CD14-positive monocyte (primary cell): ENCODE data around the gene EYS. TPM values are rescaled to one million over a fixed set of nuclear protein-coding genes. Genes with fewer than 3 reads are reported as not detected.

Experiments
- DNase-seq, 3 donors: peaks; one replicate each; pipeline ENCODE4 v3.0.0-alpha.2; 2011 to 2022
- H2AFZ ChIP-seq: 2 replicates; pipeline ENCODE4 v1.6.0; 2012; ENCODE audit warnings: mild to moderate bottlenecking, low read depth, low read length, inconsistent platforms; ENCODE audit not compliant: insufficient read depth, poor library complexity, severe bottlenecking
- H3K27ac ChIP-seq, 2 donors: 1 replicate in 1 of 2; 2 replicates in 1 of 2; pipeline ENCODE4 v1.5.1; 2012 to 2013; ENCODE audit warnings: low read length in 2 of 2, control low read depth in 1 of 2, inconsistent platforms in 1 of 2, low read depth in 1 of 2, mild to moderate bottlenecking in 1 of 2
- H3K27me3 ChIP-seq, 2 donors: one replicate each; pipeline versions ENCODE4 v1.6.0 to v1.6.1; 2011 to 2013; ENCODE audit warnings: low read length in 2 of 2; ENCODE audit not compliant: control insufficient read depth in 2 of 2, insufficient read depth in 2 of 2
- H3K36me3 ChIP-seq, 2 donors: replicated peaks in 1 of 2; 1 replicate in 1 of 2; 2 replicates in 1 of 2; pipeline versions ENCODE4 v1.5.1 to v1.6.1; 2012 to 2013; ENCODE audit warnings: low read length in 2 of 2, control low read depth in 1 of 2, inconsistent platforms in 1 of 2, mild to moderate bottlenecking in 1 of 2; ENCODE audit not compliant: insufficient read depth in 2 of 2, control insufficient read depth in 1 of 2
- H3K4me1 ChIP-seq, 2 donors: 1 replicate in 1 of 2; 2 replicates in 1 of 2; pipeline versions ENCODE4 v1.5.1 to v1.6.1; 2012 to 2013; ENCODE audit warnings: low read length in 2 of 2, control low read depth in 1 of 2, inconsistent platforms in 1 of 2, mild to moderate bottlenecking in 1 of 2, moderate library complexity in 1 of 2; ENCODE audit not compliant: insufficient read depth in 2 of 2, control insufficient read depth in 1 of 2
- H3K4me2 ChIP-seq: replicated peaks from 2 replicates; pipeline ENCODE3; 2012; ENCODE audit warnings: low read length, moderate library complexity, mild to moderate bottlenecking; ENCODE audit not compliant: poor library complexity, severe bottlenecking; ENCODE audit errors: extremely low read depth
- H3K4me3 ChIP-seq, 3 experiments: fragments of 200-600 bp in 1 of 3; sonication (generic) in 1 of 3; replicated peaks in 1 of 3; 1 replicate in 2 of 3; 2 replicates in 1 of 3; pipeline ENCODE4 v1.5.1; 2011 to 2013; ENCODE audit warnings: low read length in 3 of 3, mild to moderate bottlenecking in 3 of 3, control low read depth in 2 of 3, low read depth in 2 of 3, inconsistent platforms in 1 of 3, moderate library complexity in 1 of 3
- H3K79me2 ChIP-seq: 2 replicates; pipeline ENCODE4 v1.6.0; 2012; ENCODE audit warnings: mild to moderate bottlenecking, control low read depth, inconsistent platforms, low read length, moderate library complexity; ENCODE audit not compliant: insufficient read depth
- H3K9ac ChIP-seq: 2 replicates; pipeline ENCODE4 v1.6.0; 2017; ENCODE audit warnings: low read length, mild to moderate bottlenecking; ENCODE audit not compliant: insufficient read depth, poor library complexity, severe bottlenecking
- H3K9me3 ChIP-seq, 2 donors: replicated peaks in 1 of 2; 1 replicate in 1 of 2; 2 replicates in 1 of 2; pipeline versions ENCODE4 v1.5.1 to v1.6.1; 2012 to 2013; ENCODE audit warnings: low read length in 2 of 2, control low read depth in 1 of 2; ENCODE audit not compliant: control insufficient read depth in 1 of 2, insufficient read depth in 1 of 2
- H4K20me1 ChIP-seq: 2 replicates; pipeline ENCODE4 v1.6.0; 2012; ENCODE audit warnings: mild to moderate bottlenecking, low read length, control low read depth, moderate library complexity; ENCODE audit not compliant: insufficient read depth
- H3K27ac Mint-ChIP-seq, 7 donors: one replicate each; pipeline ENCODE4 v1.8.0; 2020; ENCODE audit warnings: mild to moderate bottlenecking in 7 of 7, mixed read lengths in 7 of 7, moderate library complexity in 6 of 7, inconsistent platforms in 2 of 7
- H3K27me3 Mint-ChIP-seq, 3 donors: one replicate each; pipeline ENCODE4 v1.8.0; 2021 to 2022; ENCODE audit warnings: low read depth in 3 of 3, mild to moderate bottlenecking in 3 of 3, mixed read lengths in 3 of 3, moderate library complexity in 3 of 3, inconsistent platforms in 1 of 3
- H3K36me3 Mint-ChIP-seq, 2 donors: one replicate each; pipeline ENCODE4 v1.8.0; 2020; ENCODE audit warnings: mixed read lengths in 2 of 2, inconsistent platforms in 1 of 2, mild to moderate bottlenecking in 1 of 2
- H3K4me1 Mint-ChIP-seq: one replicate; pipeline ENCODE4 v1.8.0; 2020; ENCODE audit warnings: mild to moderate bottlenecking, mixed read lengths
- H3K4me3 Mint-ChIP-seq, 2 donors: one replicate each; pipeline ENCODE4 v1.8.0; 2020; ENCODE audit warnings: mild to moderate bottlenecking in 2 of 2, mixed read lengths in 2 of 2, moderate library complexity in 1 of 2
- H3K9me3 Mint-ChIP-seq, 7 donors: one replicate each; pipeline ENCODE4 v1.8.0; 2020 to 2022; ENCODE audit warnings: mixed read lengths in 7 of 7, mild to moderate bottlenecking in 6 of 7, moderate library complexity in 6 of 7, inconsistent platforms in 2 of 7
- CTCF ChIP-seq: fragments of 200-600 bp; IDR thresholded peaks from one replicate; pipeline ENCODE4 v1.8.0; 2022; ENCODE audit warnings: antibody characterized with exemption, mild to moderate bottlenecking
- WGBS: methylation state at CpG from one replicate; pipeline ENCODE4 v1.1.5; 2013; ENCODE audit warnings: missing lambda C conversion rate; ENCODE audit not compliant: insufficient coverage; 5-methylcytosine and 5-hydroxymethylcytosine counted together
- intact Hi-C, 2 donors: fragments of 100-400 bp; cut with micrococcal nuclease; formaldehyde crosslinking; loops; one replicate each; pipeline versions ENCODE4 v1.15.0 to v1.15.1; 2023
- polyA plus RNA-seq, 3 donors: library from polyadenylated mRNA; depleted of rRNA in 1 of 3; unstranded in 2 of 3; stranded (reverse) in 1 of 3; fragments of 300-500 nt in 2 of 3; fragments of >200 nt in 1 of 3; fragmentation: Illumina TruSeq in 2 of 3; gene quantifications; 1 replicate in 2 of 3; 2 replicates in 1 of 3; pipeline ENCODE4 v1.2.3, GENCODE V29; 2012 to 2021

Gene EYS
- polyA plus RNA-seq, 3 donors: 0.01 to 0.03 TPM; not detected in 1

DNA sequence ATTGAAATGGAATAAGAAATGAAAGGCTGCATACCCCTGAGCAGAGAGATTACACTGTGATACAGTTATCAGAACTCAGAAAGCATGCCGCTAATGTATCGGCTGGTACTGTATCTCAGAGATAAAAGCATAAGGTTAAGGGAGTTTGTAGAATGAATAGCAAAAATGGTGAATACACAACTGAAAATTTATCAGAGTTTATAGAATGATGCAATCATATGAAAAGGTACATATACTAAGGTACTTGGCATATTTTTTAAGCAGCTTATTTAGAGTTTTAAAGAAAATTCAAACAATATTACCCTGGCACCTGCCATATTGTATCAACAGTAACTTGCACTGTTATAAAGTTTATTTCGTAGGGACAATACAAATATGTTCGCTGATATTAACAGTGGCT is 1707.4 kb downstream of the EYS start:
- 100% methylated on average over 2 of the region's 4 CpGs for WGBS
- Mint-ChIP-seq H3K36me3 (no peaks in the 10 kb centered on the region), H3K27me3 (no peaks in the 10 kb centered on the region), H3K27ac (no peak overlapping the region), H3K9me3 (peaks cover 2 to 10% (median 8%) of the 10 kb centered on the region in 7 donors), H3K4me1 (no peaks in the 10 kb centered on the region), H3K4me3 (no peak overlapping the region)
- H4K20me1 ChIP-seq: no peaks in the 10 kb centered on the region
- no peak overlapping the region for H3K27ac ChIP-seq
- TF ChIP-seq CTCF: no peak
- no peaks in the 10 kb centered on the region for H3K4me1 ChIP-seq
- H2AFZ ChIP-seq: no peak overlapping the region
- H3K4me2 ChIP-seq: no peak overlapping the region
- no peaks in the 10 kb centered on the region for H3K79me2 ChIP-seq
- no peaks in the 10 kb centered on the region for H3K36me3 ChIP-seq
- no peaks in the 10 kb centered on the region for H3K27me3 ChIP-seq
- DNase-seq: no peak
- H3K9ac ChIP-seq: no peak overlapping the region
- H3K4me3 ChIP-seq: no peak overlapping the region
- intact Hi-C loops: no loop called here
- peaks cover 0 to 10% of the 10 kb centered on the region in 2 donors for H3K9me3 ChIP-seq

GRCh38 chr6:63998991-63999390 is 1708.0 kb downstream of the EYS start:
- Mint-ChIP-seq H3K4me3 (no peak overlapping the region), H3K9me3 (peaks cover 2 to 10% (median 7%) of the 10 kb centered on the region in 7 donors), H3K27me3 (no peaks in the 10 kb centered on the region), H3K4me1 (no peaks in the 10 kb centered on the region), H3K27ac (no peak overlapping the region), H3K36me3 (no peaks in the 10 kb centered on the region)
- Histone ChIP-seq H4K20me1 (no peaks in the 10 kb centered on the region), H3K27me3 (no peaks in the 10 kb centered on the region), H3K36me3 (no peaks in the 10 kb centered on the region), H3K9ac (no peak overlapping the region), H3K4me2 (no peak overlapping the region), H3K4me3 (no peak overlapping the region), H3K27ac (no peak overlapping the region), H3K79me2 (no peaks in the 10 kb centered on the region), H3K4me1 (no peaks in the 10 kb centered on the region), H2AFZ (no peak overlapping the region), H3K9me3 (peaks cover 0 to 10% of the 10 kb centered on the region in 2 donors)
- DNase-seq: no peak
- no peak for TF ChIP-seq CTCF
- intact Hi-C loops: no loop called here
- WGBS: 100% methylated on average over 1 of the region's 3 CpGs
